ENCODE results near the gene OBSCN. TPM values are rescaled to one million over a fixed set of nuclear protein-coding genes. Genes with fewer than 3 reads are reported as not detected.

OBSCN gene
- total RNA-seq, 2 donors from 2014 or later, result 34.3 to 45.2 TPM

- Histone ChIP-seq H3K4me1 (replicated peaks) (no peaks in the 10 kb centered on the region), H3K4me3 (no peak overlapping the region), H3K36me3 (peaks cover 0 to 4% of the 10 kb centered on the region in 2 donors), H3K27ac (no peak overlapping the region), H3K27me3 (replicated peaks; ENCODE audit: insufficient read depth) (no peaks in the 10 kb centered on the region), H3K9me3 (no peaks in the 10 kb centered on the region)
- no peak for DNase-seq (ENCODE audit: low spot score)
- intact Hi-C loops (cut with DNase I), result no loop called here
- TF ChIP-seq POLR2AphosphoS5 (IDR thresholded peaks at IDR 0.05), result no peak
- no peak for TF ChIP-seq POLR2A (IDR thresholded peaks at IDR 0.05)
- no peak for TF ChIP-seq CTCF (IDR thresholded peaks at IDR 0.05)
- WGBS, result 83% methylated on average over 29 of the region's 40 CpGs
These were observed 108.2 kb downstream of the OBSCN start for GRCh38 chr1:228315945-228316588.

- Histone ChIP-seq H3K4me3 (no peak overlapping the region), H3K4me1 (replicated peaks) (no peaks in the 10 kb centered on the region), H3K27ac (no peak overlapping the region), H3K27me3 (replicated peaks; ENCODE audit: insufficient read depth) (no peaks in the 10 kb centered on the region), H3K9me3 (no peaks in the 10 kb centered on the region), H3K36me3 (peaks cover 0 to 4% of the 10 kb centered on the region in 2 donors)
- WGBS, result 90% methylated on average over 47 of the region's 47 CpGs
- intact Hi-C loops (cut with DNase I), result no loop called here
- no peak for DNase-seq (ENCODE audit: low spot score)
- no peak for TF ChIP-seq POLR2A (IDR thresholded peaks at IDR 0.05)
- TF ChIP-seq CTCF (IDR thresholded peaks at IDR 0.05), result no peak
- no peak for TF ChIP-seq POLR2AphosphoS5 (IDR thresholded peaks at IDR 0.05)
These were observed 108.9 kb downstream of the OBSCN start for GRCh38 chr1:228316589-228317387.

- DNase-seq (ENCODE audit: low spot score), result no peak
These were observed 109.6 kb downstream of the OBSCN start for GRCh38 chr1:228317411-228317828.

GRCh38 chr1:228317891-228318810 is 110.3 kb downstream of the OBSCN start:
- H3K9me3 ChIP-seq, result no peaks in the 10 kb centered on the region
- intact Hi-C loops (cut with DNase I), result no loop called here
- WGBS, result 90% methylated on average over 15 of the region's 16 CpGs
- no peak overlapping the region for H3K4me3 ChIP-seq
- no peak overlapping the region for H3K27ac ChIP-seq
- no peaks in the 10 kb centered on the region for H3K27me3 ChIP-seq (replicated peaks; ENCODE audit: insufficient read depth)
- no peak for DNase-seq (ENCODE audit: low spot score)
- TF ChIP-seq CTCF (IDR thresholded peaks at IDR 0.05) (no peak), POLR2AphosphoS5 (IDR thresholded peaks at IDR 0.05) (no peak), POLR2A (IDR thresholded peaks at IDR 0.05) (no peak)
- peaks cover 0 to 4% of the 10 kb centered on the region in 2 donors for H3K36me3 ChIP-seq
- H3K4me1 ChIP-seq (replicated peaks), result no peaks in the 10 kb centered on the region

More at GRCh38 chr1:228317411-228317828, 109.6 kb downstream of the OBSCN start:
- no peak overlapping the region for H3K27ac ChIP-seq
- H3K4me1 ChIP-seq (replicated peaks), result no peaks in the 10 kb centered on the region
- intact Hi-C loops (cut with DNase I), result no loop called here
- H3K4me3 ChIP-seq, result no peak overlapping the region
- no peaks in the 10 kb centered on the region for H3K9me3 ChIP-seq
- no peaks in the 10 kb centered on the region for H3K27me3 ChIP-seq (replicated peaks; ENCODE audit: insufficient read depth)
- 89% methylated on average over 12 of the region's 14 CpGs for WGBS
- peaks cover 0 to 4% of the 10 kb centered on the region in 2 donors for H3K36me3 ChIP-seq
- no peak for TF ChIP-seq POLR2A (IDR thresholded peaks at IDR 0.05)
- no peak for TF ChIP-seq CTCF (IDR thresholded peaks at IDR 0.05)
- no peak for TF ChIP-seq POLR2AphosphoS5 (IDR thresholded peaks at IDR 0.05)

Data from prostate gland (tissue), 2 donors.